GM19372 (cell line): Measurements from ENCODE around the gene POLR2F.

Source experiments
- ATAC-seq: cut with Tn5 transposase; IDR thresholded peaks from one replicate; pipeline ENCODE4 v1.9.1; 2021; ENCODE audit warnings: mild to moderate bottlenecking, low read depth, moderate library complexity; ENCODE audit not compliant: unreplicated experiment

POLR2F gene

DNA sequence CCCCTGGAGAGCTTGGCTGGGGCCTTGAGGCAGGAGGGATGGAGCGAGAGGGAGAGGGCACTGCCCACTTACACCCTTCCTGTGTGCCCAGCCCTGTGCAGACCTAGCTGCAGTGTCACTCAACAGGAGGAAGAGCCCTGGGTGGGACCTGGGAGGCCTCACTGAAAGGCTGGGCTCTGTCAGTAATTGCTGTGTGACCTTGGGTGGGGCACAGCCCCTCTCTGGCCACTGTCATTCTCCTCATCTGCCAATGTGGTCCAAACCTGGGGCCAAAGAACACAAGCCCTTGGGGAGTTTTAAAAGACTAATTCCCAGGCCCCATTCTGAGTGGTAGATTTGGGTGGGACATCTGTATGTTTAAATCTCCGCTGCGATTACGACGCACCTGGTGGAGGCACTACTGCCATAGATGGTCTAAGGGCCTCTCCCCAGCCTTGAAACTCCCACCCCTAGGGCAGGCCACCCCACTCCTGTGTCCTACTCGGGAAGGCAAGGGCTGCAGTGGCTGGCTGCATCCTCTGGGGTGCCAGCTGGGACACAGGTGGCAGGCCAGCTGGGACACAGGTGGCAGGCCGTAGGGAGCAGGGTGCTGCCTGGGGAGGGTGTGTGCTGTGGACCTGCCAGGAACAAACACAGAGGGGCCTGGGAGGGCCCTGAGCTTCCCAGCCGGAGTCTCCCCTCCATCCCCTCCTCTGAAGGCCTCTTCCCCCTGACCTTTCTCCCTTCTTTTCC lies 43.2 kb downstream of the POLR2F start:
- no peak for ATAC-seq

DNA sequence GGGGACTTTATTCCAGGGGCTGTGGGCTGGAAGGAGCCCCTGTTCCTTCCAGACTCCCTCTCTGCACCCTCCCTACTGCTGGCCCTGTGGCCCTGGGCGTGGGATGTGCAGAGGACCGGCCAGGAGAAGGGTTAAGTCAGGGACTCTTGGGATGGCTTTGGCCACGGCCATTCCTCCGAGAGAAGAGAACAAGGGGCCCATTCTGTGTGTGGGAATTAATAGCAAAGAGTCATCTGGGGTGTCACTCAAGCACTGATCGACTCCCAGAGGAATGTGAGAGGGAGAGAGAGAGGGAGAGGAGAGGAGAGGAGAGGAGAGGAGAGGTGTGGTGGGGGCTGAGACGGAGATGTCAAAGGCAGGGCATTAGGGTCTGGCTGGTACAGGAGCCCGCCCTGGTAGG lies 45.0 kb downstream of the POLR2F start:
- no peak for ATAC-seq

DNA sequence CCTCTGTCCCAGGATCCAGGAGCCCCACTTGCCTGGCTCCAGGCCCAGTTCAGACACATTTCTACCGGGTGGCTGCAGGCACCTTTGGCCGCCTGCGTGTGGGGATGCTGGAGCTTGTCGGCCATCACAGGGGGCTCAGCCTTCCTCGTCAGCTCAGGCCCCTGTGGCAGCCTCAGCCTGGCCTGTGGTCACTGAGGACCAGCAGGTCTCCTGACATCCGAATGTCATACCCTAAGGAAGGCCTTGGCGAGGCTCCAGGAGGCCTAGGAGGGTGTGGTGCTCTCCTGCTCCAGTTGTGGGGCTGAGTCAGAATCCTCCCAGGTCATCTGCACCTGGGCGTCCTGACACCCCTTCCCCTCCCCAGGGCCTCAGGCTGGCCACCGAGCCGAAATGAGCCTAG lies 45.7 kb downstream of the POLR2F start:
- no peak for ATAC-seq

DNA sequence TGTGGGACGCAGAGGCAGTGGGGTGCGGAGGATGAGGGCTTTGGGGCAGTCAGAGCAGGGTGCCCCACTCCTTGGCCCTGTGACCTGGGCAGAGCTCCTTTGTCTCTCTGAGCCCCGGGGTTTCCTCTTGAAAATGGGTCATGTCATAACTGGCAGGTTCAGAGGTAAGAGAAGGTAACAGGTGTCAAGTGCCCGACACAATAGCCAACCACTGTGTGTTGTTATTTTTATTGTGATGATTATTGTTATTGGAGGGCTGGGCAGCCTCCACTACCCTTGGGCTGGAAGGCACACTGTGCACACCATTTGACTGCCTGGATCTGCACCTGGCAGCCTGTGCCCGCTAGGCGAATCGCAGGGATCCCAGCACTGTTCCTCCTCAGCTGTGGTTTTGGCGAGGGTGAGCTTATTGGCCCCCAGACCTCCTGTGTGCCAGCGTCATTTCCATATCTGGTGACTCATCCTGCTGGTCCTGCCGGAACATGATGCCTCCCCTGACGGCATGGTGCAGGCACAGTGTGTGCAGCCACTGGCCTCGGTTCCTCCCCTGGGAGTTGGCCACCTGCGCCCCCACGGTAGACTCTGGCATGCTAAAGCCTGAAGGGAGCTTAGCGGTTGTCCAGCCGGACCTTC lies 46.3 kb downstream of the POLR2F start:
- ATAC-seq = no peak

DNA sequence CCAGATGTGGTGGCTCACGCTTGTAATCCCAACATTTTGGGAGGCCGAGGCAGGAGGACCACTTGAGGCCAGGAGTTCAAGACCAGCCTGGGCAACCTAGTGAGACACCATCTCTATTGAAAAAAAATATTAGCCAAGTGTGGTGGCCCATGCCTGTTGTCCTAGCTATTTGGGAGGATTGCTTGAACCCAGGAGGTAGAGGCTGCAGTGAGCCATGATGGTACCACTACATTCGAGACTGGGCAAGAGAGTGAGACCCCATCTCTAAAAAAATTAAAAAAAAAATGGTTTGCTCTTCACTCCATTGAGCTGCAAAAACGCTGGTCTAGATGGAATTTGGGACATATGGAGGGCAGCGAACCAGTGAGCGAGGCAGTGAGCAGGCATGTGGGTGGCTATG lies 52.4 kb downstream of the POLR2F start:
- ATAC-seq = no peak

DNA sequence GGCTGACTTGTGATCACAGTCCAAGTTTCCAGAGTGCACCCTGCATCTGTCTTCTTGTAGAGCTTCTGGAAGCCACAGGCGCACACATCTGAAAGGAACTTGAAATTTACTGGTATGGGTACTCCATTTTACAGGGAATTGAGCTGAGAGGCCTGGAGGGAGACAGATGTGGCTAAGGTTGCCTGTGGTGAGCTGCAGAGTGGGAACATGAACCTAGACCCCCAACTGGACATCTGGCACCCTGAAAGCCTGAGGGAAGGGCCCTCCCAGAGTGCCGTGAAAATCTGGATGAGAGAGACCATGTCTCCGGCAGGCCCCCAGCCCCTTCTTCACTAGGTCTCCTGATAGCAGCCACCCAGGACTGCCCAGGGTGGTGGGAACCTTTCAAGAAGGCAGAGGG lies 53.4 kb downstream of the POLR2F start:
- ATAC-seq = no peak

DNA sequence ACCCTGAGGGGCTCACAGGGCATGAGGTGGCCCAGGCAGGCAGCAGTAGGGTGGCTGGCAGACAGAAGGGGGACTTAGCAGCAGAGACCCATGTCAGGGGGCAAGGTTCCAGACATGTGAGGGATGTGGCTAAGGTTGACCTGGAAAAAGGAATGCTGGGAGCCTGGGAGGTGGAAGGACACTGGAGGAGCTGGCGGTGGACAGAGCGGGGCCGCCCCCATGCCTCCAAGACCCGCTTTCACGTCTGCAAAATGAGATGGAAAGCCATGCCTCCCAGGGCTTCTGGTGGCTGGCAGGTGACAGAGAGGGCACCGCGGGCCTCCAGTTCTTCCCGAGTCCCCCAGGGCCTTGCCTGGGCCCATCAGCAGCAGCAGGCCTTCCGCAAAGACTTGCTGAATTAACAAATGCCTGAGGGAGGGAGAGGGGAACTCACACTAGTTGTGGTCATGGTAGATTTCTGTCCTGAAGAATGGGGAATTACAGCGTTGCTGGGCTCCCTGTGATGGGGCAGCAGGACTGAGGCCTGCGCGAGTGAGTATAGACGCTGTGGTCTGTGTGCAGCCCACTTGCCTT lies 53.9 kb downstream of the POLR2F start:
- no peak for ATAC-seq

DNA sequence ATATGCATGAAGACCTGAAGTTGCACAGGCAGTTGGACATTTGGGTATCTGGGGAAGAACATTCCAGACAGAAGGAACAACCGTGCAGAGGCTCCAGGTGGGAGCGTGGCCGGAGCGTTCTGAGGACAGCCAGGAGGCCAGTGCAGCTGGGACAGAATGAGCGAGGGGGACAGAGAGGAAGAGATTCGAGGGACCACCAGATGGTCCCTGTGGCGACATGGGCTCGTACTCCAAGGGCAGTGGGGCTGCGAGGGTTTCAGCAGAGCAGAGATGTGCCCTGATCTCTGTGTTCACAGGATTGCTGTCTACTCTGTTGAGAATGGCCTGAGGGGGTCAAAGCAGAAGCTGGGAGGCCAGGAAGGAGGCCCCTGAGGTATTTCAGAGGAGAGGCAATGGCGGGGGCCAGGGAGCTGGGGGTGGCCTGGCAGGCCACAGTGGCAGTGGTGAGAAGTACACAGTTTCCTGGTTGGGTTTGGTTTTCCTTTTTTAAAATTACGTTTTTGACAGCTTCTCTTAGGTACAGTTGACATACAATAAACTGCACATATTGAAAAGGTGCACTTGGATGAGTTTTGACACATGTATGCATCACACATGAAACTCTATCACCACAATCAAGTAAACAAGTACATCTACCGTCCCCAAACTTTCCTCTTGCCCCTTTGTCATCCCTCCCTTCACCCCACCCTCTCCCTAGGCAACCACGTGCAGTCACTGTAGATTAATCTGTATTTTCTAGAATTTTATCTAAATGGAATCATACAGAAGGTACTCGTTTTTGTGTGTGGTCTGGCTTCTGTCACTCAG lies 55.7 kb downstream of the POLR2F start:
- no peak for ATAC-seq

DNA sequence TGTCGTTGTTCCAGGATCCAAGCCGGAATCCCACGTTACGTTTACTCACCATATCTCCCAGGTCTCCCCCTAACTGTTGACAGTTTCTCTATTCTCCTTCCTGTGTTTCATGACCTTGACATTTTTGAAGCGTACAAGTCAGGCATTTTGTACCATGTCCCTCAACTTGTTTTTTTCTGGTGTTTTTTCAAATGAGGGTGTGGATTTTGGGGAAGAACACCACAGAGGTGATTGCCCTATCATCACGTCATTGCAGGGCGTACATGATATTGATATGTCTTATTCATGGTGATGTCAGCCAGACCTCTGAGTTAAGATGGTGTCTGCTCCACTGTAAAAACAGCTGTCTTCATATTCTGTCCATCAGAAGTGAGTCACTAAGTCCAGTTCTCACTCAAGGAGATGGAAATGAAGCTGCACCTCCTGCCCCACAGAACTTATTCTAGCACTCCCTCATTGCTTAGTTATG lies 59.1 kb downstream of the POLR2F start:
- no peak for ATAC-seq

DNA sequence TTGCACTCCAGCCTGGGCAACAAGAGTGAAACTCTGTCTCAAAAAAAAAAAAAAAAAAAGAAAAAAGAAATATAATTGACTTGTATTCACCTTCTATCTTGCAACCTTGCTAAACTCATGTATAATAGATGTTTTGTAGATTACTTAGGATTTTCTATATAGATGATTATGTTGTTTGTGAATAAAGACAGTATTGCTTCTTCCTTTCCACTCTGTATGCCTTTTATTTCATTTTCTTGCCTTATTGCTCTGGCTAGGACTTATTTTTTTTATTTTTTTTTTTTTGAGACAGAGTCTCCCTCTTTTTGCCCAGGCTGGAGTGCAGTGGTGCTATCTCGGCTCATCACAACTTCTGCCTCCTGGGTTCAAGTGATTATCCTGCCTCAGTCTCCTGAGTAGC lies 60.6 kb downstream of the POLR2F start:
- no peak for ATAC-seq

DNA sequence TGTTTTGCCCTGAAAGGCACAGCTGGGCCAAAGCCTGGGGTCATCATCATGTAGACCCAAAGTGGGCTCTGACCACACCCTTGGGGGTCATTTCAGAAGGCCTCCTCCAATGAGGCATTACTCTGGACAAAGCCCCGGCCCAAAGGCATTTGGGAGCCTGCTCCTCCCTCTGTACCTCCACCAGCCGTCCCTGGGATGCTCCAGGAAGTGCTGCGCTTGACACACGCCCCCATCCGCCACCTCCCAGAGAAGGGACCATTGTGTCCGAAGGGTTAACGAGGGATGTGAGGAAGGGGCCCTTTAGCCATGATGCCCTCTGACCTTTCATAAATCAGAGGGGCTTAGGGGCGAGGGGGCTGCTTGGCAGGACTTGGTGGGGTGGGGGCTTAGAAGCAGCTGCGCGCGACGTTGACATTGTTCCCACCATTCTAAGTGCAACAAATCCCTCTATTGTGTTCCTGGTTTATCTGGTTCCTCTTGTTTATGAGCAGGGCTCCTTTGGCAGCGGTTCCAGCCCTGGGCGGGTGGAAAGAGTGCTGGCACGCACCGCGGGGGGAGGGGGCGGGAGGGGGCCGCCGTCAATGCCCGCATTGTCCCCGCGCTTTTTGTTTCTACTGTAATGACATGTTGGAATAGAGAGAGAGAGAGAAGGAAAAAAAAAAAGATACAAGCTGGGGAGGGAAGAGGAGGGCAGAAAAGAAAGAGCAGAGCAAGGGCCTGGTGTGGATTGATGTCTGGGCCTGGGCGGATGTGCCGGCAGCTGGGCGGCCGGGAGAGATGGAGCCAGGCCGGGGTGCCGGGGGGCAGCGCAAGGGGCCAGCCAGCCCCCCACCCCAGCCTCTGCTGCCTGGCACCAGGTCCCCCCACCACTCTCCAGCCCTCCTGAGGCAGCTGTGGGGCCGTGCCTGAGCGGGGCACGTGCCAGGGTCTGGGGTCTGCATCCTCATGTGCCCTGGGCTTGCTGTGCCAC lies 63.0 kb downstream of the POLR2F start:
- no peak for ATAC-seq

DNA sequence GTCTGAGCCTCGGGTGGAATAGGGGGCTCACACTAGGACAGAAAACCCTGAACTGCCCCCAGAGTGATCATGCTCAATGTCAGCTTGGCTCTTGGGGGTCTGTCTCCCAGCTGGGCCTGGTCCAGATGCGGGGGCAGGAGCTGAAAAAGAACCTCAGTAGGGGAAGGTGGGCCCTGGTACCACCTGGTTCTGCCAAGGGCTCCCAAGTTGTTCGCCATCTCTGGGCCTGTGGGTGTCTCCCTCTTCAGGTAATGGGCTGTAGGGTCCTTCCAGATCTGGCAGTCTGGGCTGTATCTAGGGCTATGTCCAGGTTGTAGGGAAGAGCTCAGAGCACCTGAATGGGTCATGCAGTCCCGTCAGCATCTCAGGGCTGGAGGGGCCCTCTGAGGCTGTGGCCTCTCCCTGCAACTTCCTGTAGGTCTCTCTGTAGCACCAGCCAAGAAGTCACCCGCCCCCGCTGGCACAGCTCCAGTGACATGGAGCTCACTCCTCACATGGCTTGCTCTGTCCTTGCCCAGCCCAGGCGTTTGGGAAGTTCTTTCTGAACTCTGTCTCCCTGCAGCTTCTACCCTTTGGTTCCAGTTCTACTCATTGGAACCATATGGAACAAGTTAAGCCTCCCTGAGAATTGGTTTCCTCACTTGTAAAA lies 63.9 kb downstream of the POLR2F start:
- ATAC-seq = no peak

DNA sequence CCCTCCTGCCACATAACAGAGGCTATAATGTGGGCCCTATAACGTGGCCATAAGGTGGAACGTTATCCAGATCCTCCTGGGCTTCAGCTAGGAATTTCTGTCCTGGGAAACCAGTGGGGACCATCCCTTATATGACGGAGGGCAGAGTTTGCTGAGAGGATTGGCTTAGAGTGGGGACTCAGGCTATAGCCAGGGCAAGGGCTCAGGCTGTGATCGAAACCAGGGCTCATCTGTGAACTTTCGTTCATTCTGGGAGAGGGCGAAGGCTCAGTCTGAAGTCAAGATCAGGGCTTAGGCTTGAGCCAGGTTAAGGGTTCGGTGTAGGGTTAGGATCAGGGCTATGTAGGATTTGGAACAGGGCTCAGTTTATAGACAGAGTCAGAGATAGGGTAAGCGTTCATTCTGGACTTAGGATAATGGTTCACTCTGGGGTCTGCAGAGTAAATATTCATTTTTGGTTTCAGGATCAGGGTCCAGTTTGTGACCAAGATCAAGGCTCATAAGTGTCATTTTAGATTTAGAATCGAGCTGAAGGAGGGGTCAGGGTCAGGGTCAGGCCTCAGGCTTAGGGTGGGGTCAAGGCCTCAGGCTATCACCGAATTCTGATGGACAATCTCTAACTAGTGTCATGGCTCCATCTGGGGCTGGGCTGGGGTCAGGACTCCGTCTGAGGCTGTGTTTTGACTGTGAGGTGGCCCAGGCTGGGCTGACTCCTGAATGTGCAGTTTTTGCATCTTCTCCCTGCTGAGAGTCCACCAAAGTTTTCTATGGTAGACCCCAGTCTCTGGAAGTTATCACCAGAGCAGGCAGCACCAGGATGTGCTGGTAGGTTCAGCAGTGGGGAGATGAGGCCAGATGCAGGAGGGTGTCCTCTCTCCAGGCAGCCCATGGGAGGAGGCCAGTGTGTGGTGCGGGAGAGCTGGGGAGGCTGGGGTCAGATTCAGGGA lies 64.7 kb downstream of the POLR2F start:
- no peak for ATAC-seq
